GM12878 (cell line): ENCODE data around the gene FSTL4. TPM values are rescaled to one million over a fixed set of nuclear protein-coding genes. Genes with fewer than 3 reads are reported as not detected.

Experiments used
- ATAC-seq: fragments of 200-7000 bp; cut with Tn5 transposase; 3 replicates; pipeline ENCODE4 v1.9.1; 2020; ENCODE audit warnings: mild to moderate bottlenecking, moderate library complexity
- BruUV-seq: library from RNA; stranded (reverse); fragments of 400-500 nt; replicated peaks from 2 replicates; lab custom pipeline; 2021; lab: Mats Ljungman, UMichigan
- CTCF ChIA-PET: fragments of 300-600 bp; sonication (Branson Sonifier 250); formaldehyde crosslinking; extraction: SDS; loops from one replicate; lab custom pipeline; 2021; ENCODE audit warnings: inconsistent platforms; lab: Yijun Ruan, JAX
- POLR2A ChIA-PET: fragments of 350-600 bp; formaldehyde crosslinking; extraction: SDS; loops from one replicate; lab custom pipeline; 2021; ENCODE audit warnings: inconsistent platforms; lab: Charles Lee
- RAD21 ChIA-PET: fragments of 300-600 bp; sonication (Branson Sonifier 250); formaldehyde crosslinking; loops from one replicate; lab custom pipeline; 2023; ENCODE audit warnings: antibody characterized with exemption; ENCODE audit not compliant: unreplicated experiment; lab: Charles Lee
- SMC1A ChIA-PET: fragments of 300-600 bp; sonication (Branson Sonifier 250); formaldehyde crosslinking; loops from one replicate; lab custom pipeline; 2023; ENCODE audit not compliant: unreplicated experiment, uncharacterized antibody; lab: Charles Lee
- DNase-seq: peaks from one replicate; pipeline ENCODE4 v3.0.0-alpha.2; 2011; ENCODE audit warnings: low read depth, low spot score
- FAIRE-seq: peaks from 3 replicates; lab custom pipeline; 2011; peaks lifted over from hg19 to GRCh38; lab: Jason Lieb, UNC
- H2AFZ ChIP-seq: 2 replicates; pipeline ENCODE4 v1.6.0; 2011; ENCODE audit warnings: low read depth, low read length, control low read depth; ENCODE audit not compliant: control insufficient read depth
- H3K27ac ChIP-seq: 2 replicates; pipeline ENCODE4 v1.5.1; 2011; ENCODE audit warnings: control low read depth; ENCODE audit not compliant: control insufficient read depth, insufficient read depth
- H3K27me3 ChIP-seq, 2 experiments: replicated peaks in 1 of 2; 2 replicates each; pipeline versions ENCODE4 v1.6.0 to v1.6.1; 2011; ENCODE audit warnings: low read length in 1 of 2; ENCODE audit not compliant: control insufficient read depth in 2 of 2, insufficient read depth in 2 of 2
- H3K36me3 ChIP-seq, 2 experiments: 2 replicates each; pipeline ENCODE4 v1.5.1; 2011; ENCODE audit warnings: low read length in 1 of 2; ENCODE audit not compliant: control insufficient read depth in 2 of 2, insufficient read depth in 2 of 2
- H3K4me1 ChIP-seq: 2 replicates; pipeline ENCODE4 v1.6.1; 2011; ENCODE audit warnings: mild to moderate bottlenecking, low read length, moderate library complexity, mixed read lengths; ENCODE audit not compliant: control insufficient read depth, insufficient read depth
- H3K4me2 ChIP-seq: 2 replicates; pipeline ENCODE4 v1.6.0; 2011; ENCODE audit warnings: control low read depth; ENCODE audit not compliant: control insufficient read depth, insufficient read depth
- H3K4me3 ChIP-seq: fragments of 200-600 bp; sonication (generic); 2 replicates; pipeline ENCODE4 v1.5.1; 2016
- H3K79me2 ChIP-seq: 2 replicates; pipeline ENCODE4 v1.6.0; 2011; ENCODE audit warnings: low read length; ENCODE audit not compliant: control insufficient read depth, insufficient read depth
- H3K9ac ChIP-seq: 2 replicates; pipeline ENCODE4 v1.8.0; 2011; ENCODE audit warnings: low read length, control low read depth, mixed read lengths; ENCODE audit not compliant: control insufficient read depth, insufficient read depth
- H3K9me3 ChIP-seq: replicated peaks from 3 replicates; pipeline ENCODE4 v1.5.1; 2011; ENCODE audit warnings: mild to moderate bottlenecking, low read length; ENCODE audit not compliant: control insufficient read depth, insufficient read depth
- H4K20me1 ChIP-seq: 2 replicates; pipeline ENCODE4 v1.6.0; 2011; ENCODE audit not compliant: control insufficient read depth, insufficient read depth
- CBX3 ChIP-seq: fragments of 200-600 bp; sonication (generic); IDR thresholded peaks from 2 replicates; pipeline ENCODE4 v1.6.1; 2016; ENCODE audit warnings: low read depth, borderline replicate concordance
- CBX5 ChIP-seq: sonication (generic); IDR thresholded peaks from 2 replicates; pipeline ENCODE4 v1.6.1; 2016; ENCODE audit warnings: low read depth, moderate library complexity, mild to moderate bottlenecking, inconsistent platforms
- CREB1 ChIP-seq: IDR thresholded peaks from 2 replicates; pipeline ENCODE4 v1.6.1; 2012; ENCODE audit warnings: low read depth, mild to moderate bottlenecking, inconsistent platforms
- DPF2 ChIP-seq: fragments of 450-650 bp; IDR thresholded peaks from 2 replicates; pipeline ENCODE4 v1.6.1; 2017; ENCODE audit warnings: mild to moderate bottlenecking
- EP300 ChIP-seq, 2 experiments: fragments of 150-350 bp in 1 of 2; IDR thresholded peaks; 2 replicates each; pipeline ENCODE4 v1.6.1; 2011 to 2012; ENCODE audit warnings: low read depth in 2 of 2, low read length in 2 of 2, borderline replicate concordance in 1 of 2, improper control_type of control experiment in 1 of 2, inconsistent platforms in 1 of 2; ENCODE audit not compliant: control insufficient read depth in 1 of 2
- FOXM1 ChIP-seq: IDR thresholded peaks from 2 replicates; pipeline ENCODE4 v1.6.1; 2012; ENCODE audit warnings: low read depth, mild to moderate bottlenecking, inconsistent platforms, low read length, moderate library complexity
- HCFC1 ChIP-seq: fragments of 150-350 bp; IDR thresholded peaks from 2 replicates; pipeline ENCODE4 v1.6.1; 2014; ENCODE audit warnings: low read length
- HDGF ChIP-seq: fragments of 450-650 bp; IDR thresholded peaks from 2 replicates; pipeline ENCODE4 v1.6.1; 2016; ENCODE audit warnings: antibody characterized with exemption
- IKZF2 ChIP-seq, 2 experiments: fragments of 450-650 bp; IDR thresholded peaks; 2 replicates each; pipeline ENCODE4 v1.6.1; 2017; ENCODE audit warnings: mild to moderate bottlenecking in 2 of 2, moderate library complexity in 2 of 2
- MXI1 ChIP-seq: fragments of 150-350 bp; IDR thresholded peaks from 2 replicates; pipeline ENCODE4 v1.6.1; 2011; ENCODE audit warnings: low read depth, mild to moderate bottlenecking, inconsistent platforms, low read length, improper control_type of control experiment
- NFXL1 ChIP-seq: fragments of 450-650 bp; IDR thresholded peaks from 2 replicates; pipeline ENCODE4 v1.6.1; 2017; ENCODE audit warnings: antibody characterized with exemption, mild to moderate bottlenecking, borderline replicate concordance
- RAD21 ChIP-seq: IDR thresholded peaks from 2 replicates; pipeline ENCODE4 v1.6.1; 2011; ENCODE audit warnings: mild to moderate bottlenecking, low read depth, low read length, moderate library complexity; ENCODE audit not compliant: insufficient read depth
- RUNX3 ChIP-seq: IDR thresholded peaks from 2 replicates; pipeline ENCODE4 v1.6.1; 2012; ENCODE audit warnings: low read length, inconsistent platforms
- TAF1 ChIP-seq: IDR thresholded peaks from 2 replicates; pipeline ENCODE4 v1.6.1; 2011; ENCODE audit warnings: mild to moderate bottlenecking, low read depth, low read length, borderline replicate concordance
- ZNF274 ChIP-seq: IDR thresholded peaks from one replicate; pipeline ENCODE4 v1.8.0; 2011; ENCODE audit not compliant: insufficient read length, insufficient read depth
- WGBS: methylation state at CpG from one replicate; pipeline ENCODE4 v1.1.6; 2016; ENCODE audit warnings: low lambda C conversion rate; ENCODE audit not compliant: insufficient replicate concordance, insufficient coverage; ENCODE audit errors: missing lambda C conversion rate; 5-methylcytosine and 5-hydroxymethylcytosine counted together
- in situ Hi-C: fragments of 300-500 bp; cut with MboI; formaldehyde crosslinking; loops from 9 replicates; pipeline ENCODE4 v1.14.3; 2018; ENCODE audit warnings: mixed read lengths
- intact Hi-C: fragments of 100-400 bp; cut with micrococcal nuclease; formaldehyde crosslinking; loops from one replicate; pipeline ENCODE4 v1.14.2; 2022; ENCODE audit not compliant: unreplicated experiment
- polyA plus RNA-seq, 11 experiments: library from polyadenylated mRNA; depleted of rRNA in 4 of 11; unstranded in 6 of 11; stranded (reverse) in 5 of 11; fragments of >200 nt; fragmentation: Nextera tagmentation in 4 of 11; fragmentation: Illumina TruSeq in 1 of 11; extraction: Ambion mirVana in 4 of 11; extraction: Trizol in 1 of 11; gene quantifications; 1 replicate in 1 of 11; 2 replicates in 10 of 11; pipeline versions ENCODE4 v1.2.1 to v1.2.3, GENCODE V29; 2011 to 2016; ENCODE audit warnings: inconsistent platforms in 2 of 11, missing spikeins in 2 of 11, low read depth in 1 of 11
- total RNA-seq, 4 experiments: library from RNA; depleted of rRNA in 3 of 4; stranded (reverse); fragments of >200 nt in 3 of 4; fragmentation: Illumina TruSeq in 1 of 4; extraction: Trizol in 1 of 4; gene quantifications; 2 replicates each; pipeline versions ENCODE4 v1.2.1 to v1.2.3, GENCODE V29; 2013 to 2021
- TF ChIP-seq, protein P1 (sequence below): fragments of 150-350 bp; IDR thresholded peaks from 2 replicates; pipeline ENCODE4 v1.6.1; 2014; ENCODE audit warnings: mild to moderate bottlenecking, low read depth, low read length
- TF ChIP-seq, protein P2 (sequence below): IDR thresholded peaks from 2 replicates; pipeline ENCODE4 v1.6.1; 2012; ENCODE audit warnings: improper control_type of control experiment, low read depth, low read length; ENCODE audit not compliant: insufficient replicate concordance
- TF ChIP-seq, protein P3 (sequence below): fragments of 450-650 bp; IDR thresholded peaks from 2 replicates; pipeline ENCODE4 v1.6.1; 2017; ENCODE audit warnings: low read depth, mild to moderate bottlenecking, moderate library complexity

Gene FSTL4
- total and polyA plus RNA-seq, 10 of the 15 experiments (the other 5 are each of a cell fraction or from before 2014, with no cell fraction given) = 0.01 to 0.79 (median 0.21) TPM; not detected in 6

DNA sequence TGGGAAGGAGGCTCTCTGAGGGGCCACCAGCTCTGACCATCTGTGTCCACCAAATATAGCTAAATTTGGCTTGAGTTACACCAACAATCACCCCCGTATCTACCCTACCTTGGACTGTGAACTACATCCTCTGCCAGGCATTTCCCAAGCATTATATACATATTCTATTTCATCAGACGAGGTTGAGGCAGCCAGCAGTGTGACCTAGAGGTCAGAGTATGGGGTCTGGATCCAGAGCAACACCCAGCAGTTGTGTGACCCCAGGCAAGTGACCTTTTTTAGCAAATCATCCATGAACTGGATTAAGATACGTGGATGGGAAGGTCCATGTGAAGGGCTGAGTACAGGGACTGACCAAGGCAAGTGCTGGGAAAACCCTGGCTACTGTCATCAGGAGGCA, 379.9 kb downstream of the FSTL4 start:
- no peak for DNase-seq
- H3K36me3 ChIP-seq = no peaks in the 10 kb centered on the region
- H2AFZ ChIP-seq = no peak overlapping the region
- 0% methylated on average over 3 of the region's 3 CpGs for WGBS
- TF ChIP-seq RAD21 (no peak), IKZF2 (IDR thresholded peaks at IDR 0.05) (no peak), FOXM1 (no peak), HDGF (no peak), NFXL1 (no peak), RUNX3 (no peak), CREB1 (no peak), ZNF274 (no peak), DPF2 (no peak), CBX3 (no peak), EP300 (IDR thresholded peaks at IDR 0.05; ENCODE audit: borderline replicate concordance in 1 of 2, control insufficient read depth in 1 of 2, low read depth in 2 of 2, low read length in 2 of 2) (no peak), MXI1 (no peak), HCFC1 (no peak), CBX5 (no peak), TAF1 (no peak)
- TF ChIP-seq, protein P1, sequence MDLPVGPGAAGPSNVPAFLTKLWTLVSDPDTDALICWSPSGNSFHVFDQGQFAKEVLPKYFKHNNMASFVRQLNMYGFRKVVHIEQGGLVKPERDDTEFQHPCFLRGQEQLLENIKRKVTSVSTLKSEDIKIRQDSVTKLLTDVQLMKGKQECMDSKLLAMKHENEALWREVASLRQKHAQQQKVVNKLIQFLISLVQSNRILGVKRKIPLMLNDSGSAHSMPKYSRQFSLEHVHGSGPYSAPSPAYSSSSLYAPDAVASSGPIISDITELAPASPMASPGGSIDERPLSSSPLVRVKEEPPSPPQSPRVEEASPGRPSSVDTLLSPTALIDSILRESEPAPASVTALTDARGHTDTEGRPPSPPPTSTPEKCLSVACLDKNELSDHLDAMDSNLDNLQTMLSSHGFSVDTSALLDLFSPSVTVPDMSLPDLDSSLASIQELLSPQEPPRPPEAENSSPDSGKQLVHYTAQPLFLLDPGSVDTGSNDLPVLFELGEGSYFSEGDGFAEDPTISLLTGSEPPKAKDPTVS = no peak
- TF ChIP-seq, protein P2, sequence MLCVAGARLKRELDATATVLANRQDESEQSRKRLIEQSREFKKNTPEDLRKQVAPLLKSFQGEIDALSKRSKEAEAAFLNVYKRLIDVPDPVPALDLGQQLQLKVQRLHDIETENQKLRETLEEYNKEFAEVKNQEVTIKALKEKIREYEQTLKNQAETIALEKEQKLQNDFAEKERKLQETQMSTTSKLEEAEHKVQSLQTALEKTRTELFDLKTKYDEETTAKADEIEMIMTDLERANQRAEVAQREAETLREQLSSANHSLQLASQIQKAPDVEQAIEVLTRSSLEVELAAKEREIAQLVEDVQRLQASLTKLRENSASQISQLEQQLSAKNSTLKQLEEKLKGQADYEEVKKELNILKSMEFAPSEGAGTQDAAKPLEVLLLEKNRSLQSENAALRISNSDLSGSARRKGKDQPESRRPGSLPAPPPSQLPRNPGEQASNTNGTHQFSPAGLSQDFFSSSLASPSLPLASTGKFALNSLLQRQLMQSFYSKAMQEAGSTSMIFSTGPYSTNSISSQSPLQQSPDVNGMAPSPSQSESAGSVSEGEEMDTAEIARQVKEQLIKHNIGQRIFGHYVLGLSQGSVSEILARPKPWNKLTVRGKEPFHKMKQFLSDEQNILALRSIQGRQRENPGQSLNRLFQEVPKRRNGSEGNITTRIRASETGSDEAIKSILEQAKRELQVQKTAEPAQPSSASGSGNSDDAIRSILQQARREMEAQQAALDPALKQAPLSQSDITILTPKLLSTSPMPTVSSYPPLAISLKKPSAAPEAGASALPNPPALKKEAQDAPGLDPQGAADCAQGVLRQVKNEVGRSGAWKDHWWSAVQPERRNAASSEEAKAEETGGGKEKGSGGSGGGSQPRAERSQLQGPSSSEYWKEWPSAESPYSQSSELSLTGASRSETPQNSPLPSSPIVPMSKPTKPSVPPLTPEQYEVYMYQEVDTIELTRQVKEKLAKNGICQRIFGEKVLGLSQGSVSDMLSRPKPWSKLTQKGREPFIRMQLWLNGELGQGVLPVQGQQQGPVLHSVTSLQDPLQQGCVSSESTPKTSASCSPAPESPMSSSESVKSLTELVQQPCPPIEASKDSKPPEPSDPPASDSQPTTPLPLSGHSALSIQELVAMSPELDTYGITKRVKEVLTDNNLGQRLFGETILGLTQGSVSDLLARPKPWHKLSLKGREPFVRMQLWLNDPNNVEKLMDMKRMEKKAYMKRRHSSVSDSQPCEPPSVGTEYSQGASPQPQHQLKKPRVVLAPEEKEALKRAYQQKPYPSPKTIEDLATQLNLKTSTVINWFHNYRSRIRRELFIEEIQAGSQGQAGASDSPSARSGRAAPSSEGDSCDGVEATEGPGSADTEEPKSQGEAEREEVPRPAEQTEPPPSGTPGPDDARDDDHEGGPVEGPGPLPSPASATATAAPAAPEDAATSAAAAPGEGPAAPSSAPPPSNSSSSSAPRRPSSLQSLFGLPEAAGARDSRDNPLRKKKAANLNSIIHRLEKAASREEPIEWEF = no peak
- TF ChIP-seq, protein P3, sequence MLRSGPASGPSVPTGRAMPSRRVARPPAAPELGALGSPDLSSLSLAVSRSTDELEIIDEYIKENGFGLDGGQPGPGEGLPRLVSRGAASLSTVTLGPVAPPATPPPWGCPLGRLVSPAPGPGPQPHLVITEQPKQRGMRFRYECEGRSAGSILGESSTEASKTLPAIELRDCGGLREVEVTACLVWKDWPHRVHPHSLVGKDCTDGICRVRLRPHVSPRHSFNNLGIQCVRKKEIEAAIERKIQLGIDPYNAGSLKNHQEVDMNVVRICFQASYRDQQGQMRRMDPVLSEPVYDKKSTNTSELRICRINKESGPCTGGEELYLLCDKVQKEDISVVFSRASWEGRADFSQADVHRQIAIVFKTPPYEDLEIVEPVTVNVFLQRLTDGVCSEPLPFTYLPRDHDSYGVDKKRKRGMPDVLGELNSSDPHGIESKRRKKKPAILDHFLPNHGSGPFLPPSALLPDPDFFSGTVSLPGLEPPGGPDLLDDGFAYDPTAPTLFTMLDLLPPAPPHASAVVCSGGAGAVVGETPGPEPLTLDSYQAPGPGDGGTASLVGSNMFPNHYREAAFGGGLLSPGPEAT = no peak
- TF ChIP-seq, all 136 proteins: peak for 0
- no peak overlapping the region for H3K4me2 ChIP-seq
- FAIRE-seq (no peak), ATAC-seq (no peak)
- H3K27ac ChIP-seq = no peak overlapping the region
- intact Hi-C loops = no loop called here
- no peaks in the 10 kb centered on the region for H3K27me3 ChIP-seq
- H3K4me3 ChIP-seq = no peak overlapping the region
- in situ Hi-C loops = no loop called here
- no peaks in the 10 kb centered on the region for H3K9me3 ChIP-seq
- BruUV-seq = no TSS peak
- no peaks in the 10 kb centered on the region for H4K20me1 ChIP-seq
- H3K9ac ChIP-seq = no peak overlapping the region
- POLR2A ChIA-PET = no interaction called here
- no peaks in the 10 kb centered on the region for H3K79me2 ChIP-seq
- RAD21 ChIA-PET = no interaction called here
- CTCF ChIA-PET = no interaction called here
- no peaks in the 10 kb centered on the region for H3K4me1 ChIP-seq
- SMC1A ChIA-PET = interaction anchor here (0.6 kb wide), 1 partner anchor 12 kb away, joined by 4 read pairs; no protein-coding TSS in a partner anchor
